Activated CD4-positive, alpha-beta memory T cell treated with anti-CD3 and anti-CD28 coated beads, Interleukin-2, amount 10 ng/mL, durations not matched to agents 7 days and 5 days (primary cell): ENCODE data around the gene ABCC12. TPM values are rescaled to one million over a fixed set of nuclear protein-coding genes. Genes with fewer than 3 reads are reported as not detected.
A peak's percentile ranks its signal among the peaks of the same experiment; 100 is the strongest.

ENCODE experiments used
- CTCF ChIA-PET: fragments of 350-600 bp; sonication (Branson Sonifier 250); formaldehyde crosslinking; loops from one replicate; lab custom pipeline; 2021; ENCODE audit warnings: antibody characterized with exemption, inconsistent platforms; lab: Charles Lee
- POLR2A ChIA-PET: fragments of 350-600 bp; sonication (Branson Sonifier 250); formaldehyde crosslinking; loops from one replicate; lab custom pipeline; 2021; ENCODE audit warnings: antibody characterized with exemption; lab: Charles Lee
- DNase-seq: peaks from one replicate; pipeline ENCODE4 v3.0.0-alpha.2; 2020
- H3K27ac Mint-ChIP-seq: one replicate; pipeline ENCODE4 v1.8.0; 2021; ENCODE audit warnings: mild to moderate bottlenecking, mixed read lengths
- H3K27me3 Mint-ChIP-seq: one replicate; pipeline ENCODE4 v1.8.0; 2021; ENCODE audit warnings: mixed read lengths
- H3K36me3 Mint-ChIP-seq: one replicate; pipeline ENCODE4 v1.8.0; 2021; ENCODE audit warnings: low read depth, mixed read lengths
- H3K4me1 Mint-ChIP-seq: one replicate; pipeline ENCODE4 v1.8.0; 2021; ENCODE audit warnings: mixed read lengths
- H3K4me3 Mint-ChIP-seq: one replicate; pipeline ENCODE4 v1.8.0; 2021; ENCODE audit warnings: mild to moderate bottlenecking, mixed read lengths
- H3K9me3 Mint-ChIP-seq: one replicate; pipeline ENCODE4 v1.8.0; 2021; ENCODE audit warnings: mixed read lengths
- total RNA-seq, 2 experiments: library from RNA; stranded (reverse); gene quantifications; one replicate each; pipeline ENCODE4 v1.2.3, GENCODE V29; 2021

Gene ABCC12
- total RNA-seq, 2 experiments from 2014 or later = not detected

DNA sequence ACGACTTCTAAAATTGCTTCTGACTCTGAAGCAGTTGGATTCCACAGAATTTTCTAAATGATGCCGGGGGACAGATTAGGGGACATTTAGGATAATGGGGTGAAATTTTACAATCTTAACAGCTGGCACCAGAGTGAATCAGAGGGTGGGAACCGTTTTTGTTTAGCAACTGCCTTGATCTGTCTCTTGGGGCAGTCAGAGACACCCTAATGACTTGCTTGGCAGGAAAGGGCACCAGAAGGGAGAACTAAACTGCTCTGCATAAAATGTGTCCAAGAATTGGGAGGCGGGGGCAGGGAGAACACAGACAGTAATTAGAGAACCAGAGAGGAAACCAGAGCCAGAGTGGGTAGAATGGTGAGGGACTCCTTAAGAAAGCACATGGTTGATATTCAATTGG is 6.1 kb upstream of the ABCC12 start:
- POLR2A ChIA-PET = interaction anchor here (0.6 kb wide), 1 partner anchor 229 kb away, joined by 3 read pairs; no protein-coding TSS in a partner anchor
- DNase-seq = no peak
- H3K36me3 Mint-ChIP-seq = no peaks in the 10 kb centered on the region

DNA sequence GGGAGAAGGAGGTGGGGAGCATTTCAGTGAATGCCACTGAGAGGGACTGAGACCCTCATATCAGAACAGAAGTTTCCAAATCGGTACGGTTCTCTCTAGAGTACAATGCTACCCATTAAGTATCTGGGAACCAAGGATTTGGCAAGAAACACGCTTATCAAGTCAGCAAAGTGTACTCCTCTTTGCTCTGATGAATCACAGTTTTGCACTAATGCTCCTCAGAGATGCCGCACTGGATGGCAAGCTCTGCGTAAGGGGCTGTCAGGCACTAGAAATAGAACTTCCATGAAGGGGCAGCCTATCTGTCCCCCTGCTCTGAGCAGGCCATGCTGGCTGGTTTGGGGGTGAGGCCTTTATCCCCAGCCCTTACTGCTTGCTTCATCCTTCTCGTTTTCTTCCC is 4.8 kb upstream of the ABCC12 start:
- Mint-ChIP-seq H3K4me3 (no peak overlapping the region), H3K27ac (no peak overlapping the region), H3K4me1 (peaks cover 25% of the 10 kb centered on the region), H3K27me3 (peaks cover 21% of the 10 kb centered on the region), H3K9me3 (no peaks in the 10 kb centered on the region), H3K36me3 (no peaks in the 10 kb centered on the region)
- ChIA-PET POLR2A (no interaction called here), CTCF (interaction anchor here (1.0 kb wide), 1 partner anchor 1018 kb away, joined by 3 read pairs; no protein-coding TSS in a partner anchor)
- DNase-seq = no peak

More for the DNA sequence above, 6.1 kb upstream of the ABCC12 start:
- Mint-ChIP-seq H3K27ac (no peak overlapping the region), H3K9me3 (no peaks in the 10 kb centered on the region), H3K4me1 (peaks cover 27% of the 10 kb centered on the region), H3K27me3 (peaks cover 14% of the 10 kb centered on the region), H3K4me3 (no peak overlapping the region)
- CTCF ChIA-PET = interaction anchor here (0.8 to 1.0 kb wide), 3 partner anchors 1020 to 1189 kb away, joined by 3 read pairs; partner anchors contain the start of gene DNAJA2

DNA sequence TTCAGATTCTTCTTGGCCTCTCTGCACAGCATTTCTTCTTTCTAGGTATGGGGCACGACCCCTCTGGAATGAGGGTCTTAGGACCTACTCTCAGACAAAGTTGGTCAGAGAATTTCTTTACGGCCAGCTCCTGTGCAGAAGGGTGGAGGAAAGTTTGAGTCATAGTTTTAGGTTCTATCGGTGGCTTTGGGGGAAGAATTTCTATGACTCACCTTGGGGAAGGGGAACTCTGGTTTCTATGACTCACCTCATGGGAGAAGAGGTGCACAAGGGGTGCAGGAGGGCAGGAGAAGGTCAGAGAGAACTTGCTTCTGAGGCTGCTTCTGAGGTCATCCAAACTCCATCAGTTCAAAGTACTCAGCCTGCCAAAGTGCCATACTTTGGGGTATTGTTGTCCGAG is 2.5 kb upstream of the ABCC12 start:
- Mint-ChIP-seq H3K9me3 (no peaks in the 10 kb centered on the region), H3K27me3 (peaks cover 27% of the 10 kb centered on the region), H3K27ac (peak overlapping the region; percentile 2), H3K36me3 (no peaks in the 10 kb centered on the region), H3K4me3 (no peak overlapping the region), H3K4me1 (peaks cover 17% of the 10 kb centered on the region)
- peak; percentile 38 for DNase-seq
- CTCF ChIA-PET = interaction anchor here (0.6 to 1.4 kb wide), 4 partner anchors 1015 to 1371 kb away, joined by 3 to 6 read pairs (median 4); partner anchors contain the start of gene NETO2
- POLR2A ChIA-PET = no interaction called here

DNA sequence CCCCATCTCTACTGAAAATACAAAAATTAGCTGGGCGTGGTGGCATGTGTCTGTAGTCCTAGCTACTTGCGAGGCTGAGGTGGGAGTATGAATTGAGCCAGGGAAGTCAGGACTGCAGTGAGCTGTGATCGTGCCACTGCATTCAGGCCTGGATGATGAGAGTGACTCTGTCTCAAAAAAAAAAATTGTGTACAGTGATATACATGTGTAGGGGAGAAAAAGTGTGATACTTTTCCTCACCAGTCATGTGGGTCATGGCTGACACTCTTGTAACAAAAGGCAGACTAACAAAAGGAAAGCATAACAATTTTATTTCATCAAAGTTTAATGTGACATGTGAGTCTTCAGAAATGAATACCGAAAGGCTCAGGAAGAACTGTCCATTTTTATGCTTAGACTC is 2.0 kb upstream of the ABCC12 start:
- Mint-ChIP-seq H3K36me3 (no peaks in the 10 kb centered on the region), H3K27me3 (peaks cover 25% of the 10 kb centered on the region), H3K4me3 (no peak overlapping the region), H3K4me1 (peaks cover 17% of the 10 kb centered on the region), H3K27ac (no peak overlapping the region), H3K9me3 (no peaks in the 10 kb centered on the region)
- DNase-seq = no peak
- CTCF ChIA-PET = interaction anchor here (0.6 to 1.4 kb wide), 7 partner anchors 9 to 1370 kb away, joined by 3 to 6 read pairs (median 4); partner anchors contain the start of gene NETO2
- POLR2A ChIA-PET = no interaction called here

DNA sequence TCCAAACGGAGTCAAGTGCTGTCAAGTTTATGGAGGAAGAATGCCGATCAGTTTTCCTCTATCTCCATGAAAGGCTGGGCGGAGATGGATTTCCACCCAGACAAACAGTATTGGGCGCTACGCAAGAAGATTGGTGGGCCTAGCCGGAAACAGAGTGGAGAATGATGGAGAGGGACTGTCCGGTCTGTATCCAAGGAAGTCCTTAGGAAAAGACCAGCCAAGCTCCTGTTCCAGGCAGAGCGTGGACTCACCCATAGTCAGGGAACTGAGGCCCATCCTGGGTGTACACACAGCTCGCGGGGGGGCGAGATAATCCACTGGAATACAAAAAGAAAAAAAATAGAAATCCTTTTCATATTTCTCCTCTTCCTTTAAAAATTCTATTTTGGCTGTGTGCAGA is 1.5 kb upstream of the ABCC12 start:
- H3K4me1 Mint-ChIP-seq = peaks cover 17% of the 10 kb centered on the region
- CTCF ChIA-PET = interaction anchor here (1.1 to 1.4 kb wide), 6 partner anchors 9 to 1210 kb away, joined by 3 to 6 read pairs (median 4); partner anchors contain the start of gene NETO2
- H3K27me3 Mint-ChIP-seq = peaks cover 25% of the 10 kb centered on the region
- no peak overlapping the region for H3K4me3 Mint-ChIP-seq
- H3K27ac Mint-ChIP-seq = no peak overlapping the region
- POLR2A ChIA-PET = no interaction called here
- no peak for DNase-seq
- no peaks in the 10 kb centered on the region for H3K36me3 Mint-ChIP-seq
- H3K9me3 Mint-ChIP-seq = no peaks in the 10 kb centered on the region

DNA sequence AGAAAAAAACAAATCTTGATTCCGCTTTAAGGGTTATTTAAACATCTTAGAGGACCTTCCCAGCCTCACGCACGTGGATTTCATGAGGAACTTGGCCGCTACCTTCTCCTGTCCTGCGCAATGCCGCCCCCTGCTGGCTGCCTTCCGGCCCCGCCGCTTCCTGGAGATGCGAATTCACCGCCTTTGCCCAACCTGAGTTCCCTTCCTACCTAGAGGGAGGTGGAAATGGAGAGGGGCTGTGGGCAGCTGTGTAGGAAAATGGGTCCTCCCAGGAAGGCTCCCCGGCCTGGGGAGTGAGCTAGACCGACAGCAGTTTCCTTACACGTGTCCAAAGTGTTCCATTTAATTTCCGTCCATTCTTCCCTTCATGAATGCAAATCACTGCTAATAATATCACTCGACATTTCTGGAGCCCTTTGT is 1.0 kb upstream of the ABCC12 start:
- ChIA-PET CTCF (interaction anchor here (0.7 to 1.6 kb wide), 9 partner anchors 8 to 1209 kb away, joined by 3 to 6 read pairs (median 4); partner anchors contain the start of gene NETO2), POLR2A (no interaction called here)
- peaks cover 17% of the 10 kb centered on the region for H3K4me1 Mint-ChIP-seq
- no peak overlapping the region for H3K4me3 Mint-ChIP-seq
- no peaks in the 10 kb centered on the region for H3K36me3 Mint-ChIP-seq
- H3K27me3 Mint-ChIP-seq = peaks cover 25% of the 10 kb centered on the region
- H3K9me3 Mint-ChIP-seq = no peaks in the 10 kb centered on the region
- no peak overlapping the region for H3K27ac Mint-ChIP-seq
- peak; percentile 81 for DNase-seq

DNA sequence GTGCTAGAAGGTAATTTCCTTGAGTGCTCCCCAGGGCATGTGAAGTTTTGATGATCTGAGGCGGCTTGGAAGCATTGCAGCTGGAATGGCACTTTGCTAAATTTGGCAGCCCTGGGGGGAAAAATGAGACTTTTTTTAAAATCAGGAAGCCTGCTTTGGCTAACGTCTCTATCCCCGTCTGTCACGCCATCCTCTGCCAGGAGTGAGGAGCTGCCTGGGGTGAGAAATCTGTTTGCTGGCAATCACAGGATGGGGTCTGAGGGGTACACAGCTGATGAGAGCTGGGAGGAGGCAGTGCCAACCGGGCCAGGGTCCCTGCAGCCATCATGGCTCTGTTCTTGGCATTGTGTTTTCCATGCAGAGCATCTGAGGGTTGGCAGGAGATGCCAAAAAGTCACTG is 2.0 kb downstream of the ABCC12 start:
- no peaks in the 10 kb centered on the region for H3K36me3 Mint-ChIP-seq
- ChIA-PET CTCF (no interaction called here), POLR2A (no interaction called here)
- H3K9me3 Mint-ChIP-seq = no peaks in the 10 kb centered on the region
- H3K4me1 Mint-ChIP-seq = peaks cover 17% of the 10 kb centered on the region
- peaks cover 26% of the 10 kb centered on the region for H3K27me3 Mint-ChIP-seq
- H3K4me3 Mint-ChIP-seq = no peak overlapping the region
- H3K27ac Mint-ChIP-seq = no peak overlapping the region
- no peak for DNase-seq

DNA sequence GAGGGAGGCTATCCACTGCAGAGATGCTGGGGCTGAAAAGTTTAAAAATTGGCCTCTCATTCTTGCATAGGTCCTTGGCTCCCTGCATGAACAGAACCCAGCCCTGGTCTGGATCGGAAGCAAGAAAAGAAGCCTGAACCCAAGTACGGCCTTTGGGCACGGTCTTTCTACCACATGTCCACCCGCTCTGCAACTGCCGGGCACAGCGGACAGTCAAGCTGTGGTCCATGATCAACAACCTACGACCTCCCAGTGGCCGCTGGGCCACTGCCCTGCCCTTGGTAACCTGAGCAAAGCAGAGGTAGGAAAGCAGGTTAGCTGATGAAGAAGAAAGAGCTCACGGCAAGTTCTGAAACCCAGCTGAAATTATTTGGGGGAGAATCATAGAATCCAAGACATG is 3.6 kb downstream of the ABCC12 start:
- ChIA-PET CTCF (no interaction called here), POLR2A (no interaction called here)
- Mint-ChIP-seq H3K36me3 (no peaks in the 10 kb centered on the region), H3K27me3 (peaks cover 21% of the 10 kb centered on the region), H3K4me3 (no peak overlapping the region), H3K9me3 (no peaks in the 10 kb centered on the region), H3K4me1 (peaks cover 4% of the 10 kb centered on the region), H3K27ac (no peak overlapping the region)
- no peak for DNase-seq

DNA sequence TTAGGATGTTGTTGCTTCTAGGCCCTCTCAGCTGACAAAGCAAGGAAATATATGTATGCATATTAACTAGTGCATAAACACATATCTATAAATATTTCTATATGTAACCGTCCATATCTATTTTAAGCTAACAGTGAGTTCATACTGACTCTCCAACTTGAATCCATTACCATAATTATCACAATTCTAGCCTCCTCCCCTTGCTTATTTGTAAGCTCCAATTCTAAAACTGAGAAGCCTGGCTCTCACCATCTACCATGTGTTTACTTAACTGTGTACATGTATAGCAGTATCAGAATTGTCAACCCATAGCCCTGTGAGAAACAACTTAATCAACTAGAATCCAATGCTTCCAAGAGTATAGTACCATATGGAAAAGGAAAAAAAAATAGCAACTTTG is 5.1 kb downstream of the ABCC12 start:
- H3K27ac Mint-ChIP-seq = no peak overlapping the region
- H3K9me3 Mint-ChIP-seq = no peaks in the 10 kb centered on the region
- H3K27me3 Mint-ChIP-seq = peaks cover 13% of the 10 kb centered on the region
- ChIA-PET POLR2A (no interaction called here), CTCF (interaction anchor here (1.0 kb wide), 1 partner anchor 1009 kb away, joined by 3 read pairs; no protein-coding TSS in a partner anchor)
- no peaks in the 10 kb centered on the region for H3K36me3 Mint-ChIP-seq
- H3K4me1 Mint-ChIP-seq = no peaks in the 10 kb centered on the region
- DNase-seq = no peak
- H3K4me3 Mint-ChIP-seq = no peak overlapping the region

DNA sequence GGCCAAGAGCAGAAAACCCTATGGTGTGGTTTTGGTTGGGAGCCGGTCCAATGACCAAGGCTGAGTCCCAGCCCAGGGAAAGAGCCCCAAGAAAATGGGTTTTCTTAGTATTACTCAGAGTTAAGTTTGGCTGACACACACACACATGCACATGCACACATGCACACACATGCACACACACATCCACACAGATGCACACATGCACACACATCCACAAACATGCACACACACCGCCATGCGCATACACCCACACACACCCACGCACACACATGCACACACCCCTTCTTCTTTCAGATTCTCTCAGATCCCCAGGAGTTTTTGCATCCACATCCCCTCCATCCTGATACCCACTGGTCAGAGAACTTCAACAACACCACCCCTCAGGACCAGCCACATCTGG is 9.1 kb downstream of the ABCC12 start:
- CTCF ChIA-PET = interaction anchor here (0.6 kb wide), 1 partner anchor 168 kb away, joined by 3 read pairs; no protein-coding TSS in a partner anchor
- no peaks in the 10 kb centered on the region for H3K4me1 Mint-ChIP-seq
- H3K9me3 Mint-ChIP-seq = no peaks in the 10 kb centered on the region
- no peaks in the 10 kb centered on the region for H3K36me3 Mint-ChIP-seq
- POLR2A ChIA-PET = no interaction called here
- H3K4me3 Mint-ChIP-seq = no peak overlapping the region
- H3K27me3 Mint-ChIP-seq = peaks cover 15% of the 10 kb centered on the region
- H3K27ac Mint-ChIP-seq = no peak overlapping the region
- DNase-seq = no peak

DNA sequence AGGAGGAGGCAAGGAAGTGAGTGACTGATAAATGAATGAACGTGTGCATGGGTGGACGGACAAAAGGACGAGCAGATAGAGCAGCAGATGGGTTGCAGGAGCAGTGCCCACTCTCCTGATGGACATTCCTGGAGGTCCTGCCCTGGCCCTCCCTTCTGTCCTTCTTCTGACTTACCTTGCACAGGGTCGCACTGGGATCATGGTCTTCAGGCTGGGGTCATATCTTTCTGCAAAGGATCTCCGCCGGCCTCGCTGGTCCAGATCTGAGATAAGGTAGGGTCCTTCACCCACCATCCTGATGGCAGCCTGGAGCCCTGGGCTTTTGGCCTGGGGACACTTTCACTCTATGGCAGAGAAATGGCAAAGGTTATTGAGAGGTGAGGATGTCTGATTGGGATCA is 9.7 kb downstream of the ABCC12 start:
- POLR2A ChIA-PET = no interaction called here
- H3K4me3 Mint-ChIP-seq = no peak overlapping the region
- no peaks in the 10 kb centered on the region for H3K9me3 Mint-ChIP-seq
- H3K4me1 Mint-ChIP-seq = no peaks in the 10 kb centered on the region
- H3K27me3 Mint-ChIP-seq = peaks cover 15% of the 10 kb centered on the region
- no peaks in the 10 kb centered on the region for H3K36me3 Mint-ChIP-seq
- CTCF ChIA-PET = no interaction called here
- no peak for DNase-seq
- no peak overlapping the region for H3K27ac Mint-ChIP-seq

DNA sequence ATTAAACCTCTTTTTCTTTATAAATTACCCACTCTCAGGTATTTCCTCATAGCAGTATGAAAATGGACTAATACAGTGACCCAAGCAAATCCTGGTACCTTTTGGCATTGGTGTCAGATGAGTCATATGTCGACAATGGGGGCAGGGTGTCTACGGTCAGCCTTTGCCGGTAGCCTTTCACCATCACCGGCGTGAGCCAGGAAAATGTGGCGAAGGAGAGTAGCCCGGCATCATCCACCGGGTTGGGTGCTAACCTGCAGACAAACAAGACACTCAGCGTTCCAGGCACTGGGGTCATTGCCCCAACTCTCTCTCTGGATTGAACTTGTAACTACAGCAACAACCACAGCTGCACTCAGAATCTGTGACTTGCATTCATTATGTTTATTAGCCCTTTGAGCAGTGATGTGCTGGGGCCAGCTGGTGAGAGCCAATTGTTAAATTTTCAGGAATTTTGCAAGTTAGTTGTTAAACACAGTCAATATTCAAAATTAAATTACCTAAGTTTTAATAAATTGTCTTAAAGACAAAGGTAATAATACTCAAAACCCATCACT is 11.9 kb downstream of the ABCC12 start:
- no peaks in the 10 kb centered on the region for H3K9me3 Mint-ChIP-seq
- no peaks in the 10 kb centered on the region for H3K36me3 Mint-ChIP-seq
- CTCF ChIA-PET = no interaction called here

DNA sequence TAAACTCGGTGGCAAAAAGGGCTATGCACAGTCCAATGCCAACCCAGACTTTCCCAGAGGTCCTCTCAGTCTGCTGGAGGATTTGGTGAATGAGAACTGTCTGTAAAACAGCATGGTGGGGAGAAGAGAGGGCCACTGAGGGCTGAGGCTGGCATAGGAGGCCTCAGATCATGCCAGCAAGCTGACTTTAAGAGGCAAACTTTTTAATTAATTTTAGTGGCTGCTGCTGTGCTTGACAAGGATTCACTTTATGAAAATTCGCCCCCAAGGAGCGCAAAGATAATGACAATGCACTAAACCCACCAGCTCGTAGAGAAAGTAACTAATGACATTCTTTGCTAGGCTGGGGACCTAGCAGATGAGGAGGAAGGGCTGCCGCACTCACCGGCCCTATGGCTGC is 15.0 kb downstream of the ABCC12 start:
- DNase-seq = no peak
- H3K27ac Mint-ChIP-seq = no peak overlapping the region
- ChIA-PET CTCF (no interaction called here), POLR2A (no interaction called here)
- H3K4me3 Mint-ChIP-seq = no peak overlapping the region
- H3K36me3 Mint-ChIP-seq = no peaks in the 10 kb centered on the region
- no peaks in the 10 kb centered on the region for H3K4me1 Mint-ChIP-seq
- no peaks in the 10 kb centered on the region for H3K9me3 Mint-ChIP-seq
- H3K27me3 Mint-ChIP-seq = peaks cover 11% of the 10 kb centered on the region

More for the DNA sequence above, 11.9 kb downstream of the ABCC12 start:
- no peaks in the 10 kb centered on the region for H3K4me1 Mint-ChIP-seq
- H3K4me3 Mint-ChIP-seq = no peak overlapping the region
- no peak overlapping the region for H3K27ac Mint-ChIP-seq
- peaks cover 11% of the 10 kb centered on the region for H3K27me3 Mint-ChIP-seq
- POLR2A ChIA-PET = no interaction called here
- DNase-seq = no peak
